Large intestine (tissue), 3 donors: ENCODE data around the gene ABHD2. TPM values are rescaled to one million over a fixed set of nuclear protein-coding genes. Genes with fewer than 3 reads are reported as not detected.

Experiments used
- DNase-seq, 2 donors: peaks; one replicate each; pipeline versions ENCODE4 v3.0.0 to v3.0.0-alpha.2; 2013
- H3K27ac ChIP-seq: one replicate; pipeline ENCODE4 v1.5.1; 2013; ENCODE audit warnings: low read length
- H3K27me3 ChIP-seq: 2 replicates; pipeline ENCODE4 v1.6.1; 2013; ENCODE audit warnings: low read length; ENCODE audit not compliant: control insufficient read depth, insufficient read depth
- H3K36me3 ChIP-seq: 2 replicates; pipeline ENCODE4 v1.6.1; 2013; ENCODE audit warnings: low read length; ENCODE audit not compliant: control insufficient read depth, insufficient read depth
- H3K4me1 ChIP-seq: one replicate; pipeline ENCODE4 v1.6.1; 2013; ENCODE audit warnings: low read length; ENCODE audit not compliant: control insufficient read depth, insufficient read depth
- H3K4me3 ChIP-seq: one replicate; pipeline ENCODE4 v1.5.1; 2013; ENCODE audit warnings: low read length
- H3K9me3 ChIP-seq: one replicate; pipeline ENCODE4 v1.6.1; 2013; ENCODE audit warnings: mild to moderate bottlenecking, low read depth, low read length, moderate library complexity; ENCODE audit not compliant: control insufficient read depth
- WGBS: methylation state at CpG from one replicate; pipeline ENCODE4 v1.1.5; 2013; ENCODE audit warnings: low lambda C conversion rate; ENCODE audit not compliant: insufficient coverage; 5-methylcytosine and 5-hydroxymethylcytosine counted together
- polyA plus RNA-seq: library from polyadenylated mRNA; unstranded; fragments of 120-200 nt; gene quantifications from one replicate; pipeline ENCODE4 v1.2.1, GENCODE V29; 2013

ABHD2 gene
- polyA plus RNA-seq, 1 donor = 58.1 TPM

DNA sequence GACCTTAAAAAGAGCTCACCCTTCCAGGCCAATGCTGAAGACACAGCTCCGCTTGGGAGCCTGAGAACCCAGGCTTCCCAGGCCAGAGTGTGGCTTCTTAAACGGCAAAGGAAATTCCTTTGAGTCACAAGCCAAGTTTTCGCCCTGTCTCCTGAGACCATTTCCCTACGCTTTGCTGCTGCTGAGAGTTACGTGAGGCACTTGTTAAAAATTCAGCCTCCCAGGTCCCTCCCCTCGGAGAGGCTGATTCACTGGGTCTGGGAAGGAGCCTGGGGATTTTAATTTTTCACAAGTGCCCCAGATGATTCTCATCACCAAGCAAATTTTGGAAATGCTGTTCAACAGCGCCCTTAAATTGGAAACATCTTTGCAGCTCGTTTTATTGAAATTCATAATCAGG lies 107.6 kb downstream of the ABHD2 start:
- Histone ChIP-seq H3K4me3 (no peak overlapping the region), H3K36me3 (peaks cover 53% of the 10 kb centered on the region), H3K4me1 (no peaks in the 10 kb centered on the region), H3K27me3 (no peaks in the 10 kb centered on the region), H3K27ac (no peak overlapping the region), H3K9me3 (no peaks in the 10 kb centered on the region)
- no CpG with 5 or more reads among the region's 8 CpGs for WGBS
- DNase-seq = no peak

- no peaks in the 10 kb centered on the region for H3K4me1 ChIP-seq
- H3K27ac ChIP-seq = no peak overlapping the region
- peaks cover 49% of the 10 kb centered on the region for H3K36me3 ChIP-seq
- H3K9me3 ChIP-seq = no peaks in the 10 kb centered on the region
- DNase-seq = no peak
- no peaks in the 10 kb centered on the region for H3K27me3 ChIP-seq
- H3K4me3 ChIP-seq = no peak overlapping the region
- no CpG with 5 or more reads among the region's 6 CpGs for WGBS
Observed at GRCh38 chr15:89196241-89196640, 108.0 kb downstream of the ABHD2 start.

- H3K4me1 ChIP-seq = no peaks in the 10 kb centered on the region
- H3K36me3 ChIP-seq = peaks cover 45% of the 10 kb centered on the region
- no peak overlapping the region for H3K4me3 ChIP-seq
- no peaks in the 10 kb centered on the region for H3K27me3 ChIP-seq
- DNase-seq = no peak
- no CpG with 5 or more reads among the region's 7 CpGs for WGBS
- no peaks in the 10 kb centered on the region for H3K9me3 ChIP-seq
- H3K27ac ChIP-seq = no peak overlapping the region
Observed at GRCh38 chr15:89196994-89197393, 108.7 kb downstream of the ABHD2 start.

- WGBS = no CpG with 5 or more reads among the region's 4 CpGs
- peak; percentile 22 for DNase-seq
- no peaks in the 10 kb centered on the region for H3K27me3 ChIP-seq
- H3K27ac ChIP-seq = no peak overlapping the region
- no peak overlapping the region for H3K4me3 ChIP-seq
- no peaks in the 10 kb centered on the region for H3K9me3 ChIP-seq
- H3K36me3 ChIP-seq = peaks cover 39% of the 10 kb centered on the region
- no peaks in the 10 kb centered on the region for H3K4me1 ChIP-seq
Observed at GRCh38 chr15:89197503-89197971, 109.3 kb downstream of the ABHD2 start.

DNA sequence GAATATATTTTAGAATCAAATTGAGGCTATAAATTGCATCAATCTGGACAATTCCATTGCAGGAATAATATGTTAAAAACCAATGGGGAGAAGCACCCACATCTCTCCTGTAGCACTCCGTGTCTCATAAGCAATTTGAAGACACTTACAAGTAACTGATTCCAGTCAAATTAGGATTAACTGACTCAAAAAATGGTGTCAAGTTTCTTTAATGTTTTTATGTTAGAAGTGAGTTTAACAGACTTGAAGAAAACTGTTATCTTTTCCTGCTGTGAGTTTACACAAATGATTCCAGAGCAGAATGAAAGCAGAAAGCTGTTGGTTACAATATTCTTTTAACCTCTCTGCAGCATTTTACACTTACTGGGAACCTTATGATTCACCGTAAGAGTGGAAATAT lies 109.9 kb downstream of the ABHD2 start:
- Histone ChIP-seq H3K9me3 (no peaks in the 10 kb centered on the region), H3K4me3 (no peak overlapping the region), H3K36me3 (peaks cover 33% of the 10 kb centered on the region), H3K27ac (no peak overlapping the region), H3K27me3 (no peaks in the 10 kb centered on the region), H3K4me1 (no peaks in the 10 kb centered on the region)
- no CpG with 5 or more reads among the region's 2 CpGs for WGBS
- no peak for DNase-seq

GRCh38 chr15:89198934-89199333 lies 110.7 kb downstream of the ABHD2 start:
- DNase-seq = no peak
- Histone ChIP-seq H3K9me3 (no peaks in the 10 kb centered on the region), H3K4me3 (no peak overlapping the region), H3K36me3 (peaks cover 28% of the 10 kb centered on the region), H3K4me1 (no peaks in the 10 kb centered on the region), H3K27ac (no peak overlapping the region), H3K27me3 (no peaks in the 10 kb centered on the region)
- WGBS = no CpG with 5 or more reads among the region's 3 CpGs

DNA sequence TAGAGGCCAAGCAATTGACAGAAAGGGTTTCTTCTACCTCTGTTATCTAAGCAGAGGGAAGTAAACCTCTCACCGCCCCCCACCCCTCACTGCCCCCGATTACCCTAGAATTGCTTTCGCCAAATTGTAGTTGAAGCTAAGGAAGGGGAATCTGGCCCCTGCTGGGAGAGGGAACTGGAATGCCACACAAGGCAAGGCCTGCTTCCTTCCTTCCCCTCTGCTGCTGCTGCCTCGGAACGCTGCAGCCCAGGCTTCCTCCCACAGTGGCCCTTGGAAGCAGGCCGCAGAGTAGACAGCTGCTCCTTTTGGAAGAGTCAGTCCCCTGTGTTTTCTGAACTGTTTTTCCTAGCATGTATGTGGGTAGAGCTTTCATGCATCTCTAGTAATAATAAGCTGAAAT lies 111.5 kb downstream of the ABHD2 start:
- Histone ChIP-seq H3K4me3 (no peak overlapping the region), H3K4me1 (no peaks in the 10 kb centered on the region), H3K9me3 (no peaks in the 10 kb centered on the region), H3K27ac (no peak overlapping the region), H3K27me3 (no peaks in the 10 kb centered on the region), H3K36me3 (peaks cover 21% of the 10 kb centered on the region)
- no CpG with 5 or more reads among the region's 6 CpGs for WGBS
- DNase-seq = no peak

GRCh38 chr15:89200182-89200581 lies 111.9 kb downstream of the ABHD2 start:
- Histone ChIP-seq H3K4me3 (no peak overlapping the region), H3K4me1 (no peaks in the 10 kb centered on the region), H3K27ac (no peak overlapping the region), H3K27me3 (no peaks in the 10 kb centered on the region), H3K9me3 (no peaks in the 10 kb centered on the region), H3K36me3 (peaks cover 17% of the 10 kb centered on the region)
- WGBS = 100% methylated on average over 1 of the region's 12 CpGs
- DNase-seq = no peak

DNA sequence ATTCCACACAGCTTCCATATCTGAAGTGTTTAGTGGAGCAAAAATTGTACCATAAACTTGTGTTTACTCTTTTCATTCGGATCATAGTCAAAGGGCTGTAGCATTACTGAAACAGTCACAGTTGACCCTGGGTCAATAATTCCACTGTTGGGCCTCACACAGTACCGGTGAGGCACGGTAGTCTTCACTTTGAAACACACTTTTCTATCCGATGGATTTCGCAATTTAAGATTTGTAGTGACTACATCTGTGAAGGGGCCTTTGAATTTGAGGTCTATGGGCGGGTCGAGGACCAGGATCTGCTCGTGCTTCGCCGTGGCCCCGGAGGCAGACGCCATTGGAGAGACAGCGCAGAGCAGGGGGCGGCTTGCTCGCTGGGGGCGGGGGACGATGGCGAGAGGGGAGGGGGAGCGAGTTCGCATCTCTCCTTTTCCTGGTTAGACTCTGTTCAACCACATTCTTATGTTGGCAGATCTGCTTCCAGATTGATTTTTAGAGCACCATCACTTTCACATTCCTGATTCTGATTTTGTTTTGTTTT lies 113.3 kb downstream of the ABHD2 start:
- no CpG with 5 or more reads among the region's 20 CpGs for WGBS
- H3K36me3 ChIP-seq = peaks cover 6% of the 10 kb centered on the region

GRCh38 chr15:89203705-89204273 lies 115.5 kb downstream of the ABHD2 start:
- Histone ChIP-seq H3K27me3 (no peaks in the 10 kb centered on the region), H3K36me3 (peaks cover under 1% of the 10 kb centered on the region), H3K4me1 (no peaks in the 10 kb centered on the region), H3K27ac (no peak overlapping the region), H3K9me3 (no peaks in the 10 kb centered on the region), H3K4me3 (no peak overlapping the region)
- DNase-seq = no peak
- no CpG with 5 or more reads among the region's 2 CpGs for WGBS

More for the DNA sequence above, 113.3 kb downstream of the ABHD2 start:
- no peak for DNase-seq
- Histone ChIP-seq H3K27me3 (no peaks in the 10 kb centered on the region), H3K27ac (no peak overlapping the region), H3K4me3 (no peak overlapping the region), H3K4me1 (no peaks in the 10 kb centered on the region), H3K9me3 (no peaks in the 10 kb centered on the region)

GRCh38 chr15:89205991-89206585 lies 117.8 kb downstream of the ABHD2 start:
- Histone ChIP-seq H3K4me3 (no peak overlapping the region), H3K27ac (no peak overlapping the region), H3K36me3 (no peaks in the 10 kb centered on the region), H3K9me3 (no peaks in the 10 kb centered on the region), H3K27me3 (no peaks in the 10 kb centered on the region), H3K4me1 (no peaks in the 10 kb centered on the region)
- DNase-seq = no peak
- WGBS = no CpG with 5 or more reads among the region's 14 CpGs
